ENCODE results near the gene SUN5. TPM values are rescaled to one million over a fixed set of nuclear protein-coding genes. Genes with fewer than 3 reads are reported as not detected.

Gene SUN5
- total and polyA plus RNA-seq, 4 donors: not detected

GRCh38 chr20:32999603-33000250 is 4.5 kb downstream of the SUN5 start:
- H3K9ac ChIP-seq (ENCODE audit: insufficient read depth in 1 of 2, low read length in 2 of 2): no peak overlapping the region
- no peak overlapping the region for H3K27ac ChIP-seq (ENCODE audit: low read depth in 1 of 2, low read length in 1 of 2)
- peaks cover 0 to 4% (median 0%) of the 10 kb centered on the region in 4 donors for H3K9me3 ChIP-seq (ENCODE audit: control insufficient read depth in 4 of 4, insufficient read depth in 3 of 4, low read length in 3 of 4)
- H3K27me3 ChIP-seq (ENCODE audit: control insufficient read depth in 3 of 3, insufficient read depth in 3 of 3, low read length in 2 of 3): peaks cover 0 to 3% (median 0%) of the 10 kb centered on the region in 3 donors
- peak in 2 of 3 donors; percentile 38 to 58 for DNase-seq
- 62 to 66% methylated on average over 9 of the region's 9 CpGs for WGBS, 2 donors
- TF ChIP-seq, protein P1, sequence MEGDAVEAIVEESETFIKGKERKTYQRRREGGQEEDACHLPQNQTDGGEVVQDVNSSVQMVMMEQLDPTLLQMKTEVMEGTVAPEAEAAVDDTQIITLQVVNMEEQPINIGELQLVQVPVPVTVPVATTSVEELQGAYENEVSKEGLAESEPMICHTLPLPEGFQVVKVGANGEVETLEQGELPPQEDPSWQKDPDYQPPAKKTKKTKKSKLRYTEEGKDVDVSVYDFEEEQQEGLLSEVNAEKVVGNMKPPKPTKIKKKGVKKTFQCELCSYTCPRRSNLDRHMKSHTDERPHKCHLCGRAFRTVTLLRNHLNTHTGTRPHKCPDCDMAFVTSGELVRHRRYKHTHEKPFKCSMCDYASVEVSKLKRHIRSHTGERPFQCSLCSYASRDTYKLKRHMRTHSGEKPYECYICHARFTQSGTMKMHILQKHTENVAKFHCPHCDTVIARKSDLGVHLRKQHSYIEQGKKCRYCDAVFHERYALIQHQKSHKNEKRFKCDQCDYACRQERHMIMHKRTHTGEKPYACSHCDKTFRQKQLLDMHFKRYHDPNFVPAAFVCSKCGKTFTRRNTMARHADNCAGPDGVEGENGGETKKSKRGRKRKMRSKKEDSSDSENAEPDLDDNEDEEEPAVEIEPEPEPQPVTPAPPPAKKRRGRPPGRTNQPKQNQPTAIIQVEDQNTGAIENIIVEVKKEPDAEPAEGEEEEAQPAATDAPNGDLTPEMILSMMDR (IDR thresholded peaks at IDR 0.05; ENCODE audit: control extremely low read depth, extremely low read depth): no peak
- no peaks in the 10 kb centered on the region for H3K4me1 ChIP-seq (ENCODE audit: control insufficient read depth in 5 of 5, insufficient read depth in 5 of 5, low read length in 5 of 5)
- no peaks in the 10 kb centered on the region for H3K36me3 ChIP-seq (ENCODE audit: control insufficient read depth in 4 of 4, insufficient read depth in 4 of 4, low read length in 4 of 4)
- H3K4me3 ChIP-seq: no peak overlapping the region
- ATAC-seq (ENCODE audit: insufficient read depth, low FRiP score): no peak

GRCh38 chr20:32997431-32997830 is 6.8 kb downstream of the SUN5 start:
- Histone ChIP-seq H3K9ac (ENCODE audit: insufficient read depth in 1 of 2, low read length in 2 of 2) (no peak overlapping the region), H3K4me1 (ENCODE audit: control insufficient read depth in 5 of 5, insufficient read depth in 5 of 5, low read length in 5 of 5) (no peaks in the 10 kb centered on the region), H3K4me3 (no peak overlapping the region), H3K27me3 (ENCODE audit: control insufficient read depth in 3 of 3, insufficient read depth in 3 of 3, low read length in 2 of 3) (peaks cover 0 to 3% (median 0%) of the 10 kb centered on the region in 3 donors), H3K9me3 (ENCODE audit: control insufficient read depth in 4 of 4, insufficient read depth in 3 of 4, low read length in 3 of 4) (peaks cover 0 to 2% (median 0%) of the 10 kb centered on the region in 4 donors), H3K36me3 (ENCODE audit: control insufficient read depth in 4 of 4, insufficient read depth in 4 of 4, low read length in 4 of 4) (no peaks in the 10 kb centered on the region), H3K27ac (ENCODE audit: low read depth in 1 of 2, low read length in 1 of 2) (no peak overlapping the region)
- no peak for ATAC-seq (ENCODE audit: insufficient read depth, low FRiP score)
- TF ChIP-seq, protein P1 (IDR thresholded peaks at IDR 0.05; ENCODE audit: control extremely low read depth, extremely low read depth): no peak
- WGBS, 2 donors: 82% methylated on average over 2 of the region's 2 CpGs
- DNase-seq: no peak

DNA sequence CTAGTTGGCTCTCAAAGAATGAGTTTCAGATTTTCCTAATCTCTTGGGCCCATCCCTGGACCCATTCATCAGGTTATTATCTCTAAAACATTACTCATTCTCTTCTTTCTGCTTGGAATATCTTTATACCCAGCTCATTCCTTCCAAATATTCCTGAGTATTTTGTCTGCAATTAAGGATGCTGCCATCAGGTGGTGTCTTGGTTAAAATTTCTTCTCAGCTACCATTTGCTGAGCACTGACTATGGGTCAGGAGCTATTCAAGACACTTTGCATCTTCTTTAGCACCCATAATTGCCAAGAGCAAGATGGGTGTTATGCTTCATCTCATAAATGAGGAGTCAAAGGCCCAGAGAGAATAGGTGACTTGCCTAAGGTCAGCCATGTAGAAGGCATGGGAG is 8.4 kb downstream of the SUN5 start:
- Histone ChIP-seq H3K27ac (ENCODE audit: low read depth in 1 of 2, low read length in 1 of 2) (no peak overlapping the region), H3K27me3 (ENCODE audit: control insufficient read depth in 3 of 3, insufficient read depth in 3 of 3, low read length in 2 of 3) (no peaks in the 10 kb centered on the region), H3K4me1 (ENCODE audit: control insufficient read depth in 5 of 5, insufficient read depth in 5 of 5, low read length in 5 of 5) (no peaks in the 10 kb centered on the region), H3K4me3 (no peak overlapping the region), H3K36me3 (ENCODE audit: control insufficient read depth in 4 of 4, insufficient read depth in 4 of 4, low read length in 4 of 4) (no peaks in the 10 kb centered on the region), H3K9ac (ENCODE audit: insufficient read depth in 1 of 2, low read length in 2 of 2) (no peak overlapping the region), H3K9me3 (ENCODE audit: control insufficient read depth in 4 of 4, insufficient read depth in 3 of 4, low read length in 3 of 4) (no peaks in the 10 kb centered on the region)
- TF ChIP-seq, protein P1 (IDR thresholded peaks at IDR 0.05; ENCODE audit: control extremely low read depth, extremely low read depth): no peak
- ATAC-seq (ENCODE audit: insufficient read depth, low FRiP score) (no peak), DNase-seq (no peak)
